Measurements from ENCODE around the gene TANGO2. TPM values are rescaled to one million over a fixed set of nuclear protein-coding genes. Genes with fewer than 3 reads are reported as not detected.

The TANGO2 gene
- total RNA-seq, 1 donor from 2014 or later: 17.4 TPM

DNA sequence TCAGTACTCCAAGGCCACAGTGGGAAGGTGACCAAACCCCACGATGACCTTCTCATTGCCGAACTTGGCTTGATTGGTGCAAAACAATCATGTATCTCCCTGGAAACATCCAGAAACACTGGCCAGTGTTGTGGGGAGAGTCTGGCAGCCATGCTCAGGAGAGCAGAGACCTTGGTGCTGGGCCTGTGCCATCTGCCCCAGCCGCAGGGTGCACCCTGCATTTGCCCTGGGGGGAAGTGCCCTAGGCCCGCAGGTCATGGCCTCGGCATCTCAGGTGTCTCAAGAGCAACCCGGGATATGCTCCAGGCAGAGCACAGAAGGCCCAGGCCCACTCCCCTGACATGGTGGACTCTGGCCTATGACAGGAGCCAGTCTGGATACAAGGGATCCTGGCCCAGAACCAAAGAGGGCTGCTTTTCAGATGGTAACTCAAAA is 28.0 kb upstream of the TANGO2 start:
- Mint-ChIP-seq H3K9me3 (no peaks in the 10 kb centered on the region), H3K27me3 (no peaks in the 10 kb centered on the region), H3K27ac (no peak overlapping the region), H3K36me3 (no peaks in the 10 kb centered on the region), H3K4me3 (no peak overlapping the region), H3K4me1 (ENCODE audit: unreplicated experiment) (peaks cover 4% of the 10 kb centered on the region)
- DNase-seq (ENCODE audit: extremely low spot score, unreplicated experiment): no peak
- TF ChIP-seq, protein P1, sequence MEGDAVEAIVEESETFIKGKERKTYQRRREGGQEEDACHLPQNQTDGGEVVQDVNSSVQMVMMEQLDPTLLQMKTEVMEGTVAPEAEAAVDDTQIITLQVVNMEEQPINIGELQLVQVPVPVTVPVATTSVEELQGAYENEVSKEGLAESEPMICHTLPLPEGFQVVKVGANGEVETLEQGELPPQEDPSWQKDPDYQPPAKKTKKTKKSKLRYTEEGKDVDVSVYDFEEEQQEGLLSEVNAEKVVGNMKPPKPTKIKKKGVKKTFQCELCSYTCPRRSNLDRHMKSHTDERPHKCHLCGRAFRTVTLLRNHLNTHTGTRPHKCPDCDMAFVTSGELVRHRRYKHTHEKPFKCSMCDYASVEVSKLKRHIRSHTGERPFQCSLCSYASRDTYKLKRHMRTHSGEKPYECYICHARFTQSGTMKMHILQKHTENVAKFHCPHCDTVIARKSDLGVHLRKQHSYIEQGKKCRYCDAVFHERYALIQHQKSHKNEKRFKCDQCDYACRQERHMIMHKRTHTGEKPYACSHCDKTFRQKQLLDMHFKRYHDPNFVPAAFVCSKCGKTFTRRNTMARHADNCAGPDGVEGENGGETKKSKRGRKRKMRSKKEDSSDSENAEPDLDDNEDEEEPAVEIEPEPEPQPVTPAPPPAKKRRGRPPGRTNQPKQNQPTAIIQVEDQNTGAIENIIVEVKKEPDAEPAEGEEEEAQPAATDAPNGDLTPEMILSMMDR (conservative IDR thresholded peaks at IDR 0.05): no peak

DNA sequence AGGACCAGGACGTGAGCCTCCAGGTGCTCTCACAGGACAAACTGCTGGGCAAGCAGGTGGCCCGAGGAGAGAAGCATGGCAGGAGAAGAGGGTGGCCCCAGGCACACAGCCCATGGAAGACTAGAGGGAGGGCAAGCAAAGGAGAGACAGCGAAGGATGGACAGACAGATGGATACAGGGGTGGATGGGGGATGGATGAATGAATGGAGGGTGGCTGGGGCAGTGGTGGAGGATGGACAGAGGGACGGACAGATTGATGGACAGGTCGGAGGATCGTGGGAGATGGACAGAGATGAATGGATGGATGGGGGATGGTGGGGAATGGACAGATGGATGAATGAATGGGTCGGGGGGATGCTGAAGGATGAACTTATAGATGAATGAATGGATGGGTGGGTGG is 27.0 kb upstream of the TANGO2 start:
- peaks cover 9% of the 10 kb centered on the region for H3K4me1 Mint-ChIP-seq (ENCODE audit: unreplicated experiment)
- H3K9me3 Mint-ChIP-seq: no peaks in the 10 kb centered on the region
- H3K4me3 Mint-ChIP-seq: no peak overlapping the region
- no peak for DNase-seq (ENCODE audit: extremely low spot score, unreplicated experiment)
- no peak overlapping the region for H3K27ac Mint-ChIP-seq
- TF ChIP-seq, protein P1 (conservative IDR thresholded peaks at IDR 0.05): no peak
- no peaks in the 10 kb centered on the region for H3K36me3 Mint-ChIP-seq
- H3K27me3 Mint-ChIP-seq: no peaks in the 10 kb centered on the region

DNA sequence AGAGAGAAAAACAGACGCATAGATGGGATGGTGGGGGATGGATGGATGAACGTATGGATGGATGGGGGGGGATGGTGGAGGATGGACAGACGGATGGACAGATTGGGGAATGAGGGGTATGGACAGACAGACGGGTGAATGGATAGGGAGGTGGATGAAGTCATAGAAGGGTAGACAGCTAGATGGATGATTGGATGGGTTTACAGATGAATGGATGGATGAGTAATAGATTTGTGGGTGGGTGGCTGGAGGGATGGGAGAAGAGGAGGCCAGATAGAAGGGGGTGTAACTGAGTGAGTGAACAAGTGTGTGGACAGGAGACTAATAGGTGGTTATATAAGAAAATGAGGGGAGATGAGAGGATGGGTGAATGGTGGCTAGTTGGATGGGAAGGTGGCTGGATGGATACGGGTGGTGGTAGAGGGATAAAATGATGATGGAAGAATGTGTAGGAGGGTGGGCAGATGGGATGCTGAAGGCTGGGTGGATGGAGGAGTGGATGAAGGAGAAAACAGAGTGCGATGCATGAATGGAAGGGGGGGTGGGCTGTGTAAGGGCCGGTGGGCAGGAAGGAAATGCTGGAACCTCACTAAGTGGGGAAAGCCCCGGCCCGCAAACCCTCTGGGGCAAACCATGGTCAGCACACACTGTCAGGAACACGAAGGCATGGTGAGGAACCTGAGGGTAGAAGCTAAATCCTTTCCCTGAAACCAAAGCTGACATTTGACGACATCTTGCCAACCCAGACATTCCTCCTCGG is 25.9 kb upstream of the TANGO2 start:
- TF ChIP-seq, protein P1 (conservative IDR thresholded peaks at IDR 0.05): no peak
- no peak overlapping the region for H3K4me3 Mint-ChIP-seq
- no peak for DNase-seq (ENCODE audit: extremely low spot score, unreplicated experiment)
- H3K36me3 Mint-ChIP-seq: no peaks in the 10 kb centered on the region
- H3K4me1 Mint-ChIP-seq (ENCODE audit: unreplicated experiment): peaks cover 9% of the 10 kb centered on the region
- H3K27ac Mint-ChIP-seq: no peak overlapping the region
- H3K9me3 Mint-ChIP-seq: no peaks in the 10 kb centered on the region
- H3K27me3 Mint-ChIP-seq: no peaks in the 10 kb centered on the region

DNA sequence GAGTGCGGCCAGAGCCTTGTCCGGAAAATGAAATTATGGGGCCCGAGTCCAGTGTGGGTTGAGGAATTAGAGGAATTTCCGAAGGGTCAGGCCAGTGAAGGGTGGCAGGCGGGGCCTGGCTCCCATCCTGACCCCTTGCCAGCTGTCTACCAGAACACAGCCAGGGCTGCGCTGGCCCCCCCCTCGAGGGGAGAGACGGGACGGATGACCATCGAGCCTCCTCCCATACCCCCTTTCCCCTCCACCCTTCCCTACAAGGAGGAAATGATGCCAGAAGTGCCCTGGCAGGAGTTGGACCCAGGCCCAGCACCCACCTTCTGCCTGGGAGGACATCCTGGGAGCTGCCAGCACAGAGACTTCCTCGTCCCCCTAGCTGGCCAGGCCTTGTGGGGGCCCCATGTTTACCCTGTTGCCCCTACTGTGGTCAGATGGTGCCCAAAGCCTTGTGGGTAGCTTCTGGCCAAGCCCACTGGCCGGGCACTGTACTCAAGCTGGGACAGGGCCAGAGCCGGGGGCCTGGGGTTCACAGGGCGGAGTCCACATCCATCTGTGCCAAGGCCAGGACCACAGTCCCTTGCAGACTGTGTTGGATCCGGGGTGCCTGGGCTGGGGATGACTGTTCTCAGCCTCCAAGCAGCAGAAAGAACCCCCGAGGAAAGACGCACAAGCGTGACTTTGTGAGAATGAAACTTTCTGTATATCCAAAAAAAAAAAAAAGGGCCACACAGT is 25.1 kb upstream of the TANGO2 start:
- no peak overlapping the region for H3K4me3 Mint-ChIP-seq
- H3K9me3 Mint-ChIP-seq: no peaks in the 10 kb centered on the region
- no peaks in the 10 kb centered on the region for H3K27me3 Mint-ChIP-seq
- H3K4me1 Mint-ChIP-seq (ENCODE audit: unreplicated experiment): peaks cover 12% of the 10 kb centered on the region
- TF ChIP-seq, protein P1 (conservative IDR thresholded peaks at IDR 0.05): no peak
- H3K27ac Mint-ChIP-seq: no peak overlapping the region
- DNase-seq (ENCODE audit: extremely low spot score, unreplicated experiment): no peak
- no peaks in the 10 kb centered on the region for H3K36me3 Mint-ChIP-seq

DNA sequence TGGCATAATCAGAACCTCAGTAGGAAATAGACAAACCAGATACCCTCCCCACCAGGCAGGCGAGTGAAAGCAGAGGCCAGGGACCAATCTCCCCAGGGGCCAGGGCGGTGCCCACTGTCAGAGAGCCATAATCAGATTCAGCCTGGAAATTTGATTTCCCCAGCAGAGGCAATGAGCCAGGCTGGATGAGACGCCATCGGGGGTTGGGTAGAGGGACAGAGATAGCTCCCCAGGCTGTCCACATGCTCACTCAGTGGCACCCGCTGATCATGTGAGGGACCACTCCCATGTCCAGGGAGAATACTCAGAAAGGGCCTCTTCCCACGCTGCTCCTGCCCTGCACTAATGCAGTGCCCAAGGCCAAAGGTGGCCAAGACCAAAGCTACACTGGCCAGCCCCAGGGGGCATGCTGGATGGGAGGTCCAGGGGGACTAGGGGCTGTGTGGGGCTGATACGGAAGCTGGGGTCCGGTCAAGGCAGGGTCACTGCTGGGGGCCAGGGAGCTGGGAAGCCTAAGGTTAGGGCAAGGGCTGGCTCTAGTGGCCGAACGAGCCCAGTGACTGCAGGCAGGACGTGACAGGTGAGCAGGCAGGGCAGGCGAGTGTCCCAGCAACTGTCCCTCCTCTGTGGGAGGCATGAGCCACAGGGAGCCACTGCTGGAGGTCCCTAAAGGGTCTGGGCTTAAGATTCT is 24.1 kb upstream of the TANGO2 start:
- TF ChIP-seq, protein P1 (conservative IDR thresholded peaks at IDR 0.05): no peak
- Mint-ChIP-seq H3K4me3 (no peak overlapping the region), H3K4me1 (ENCODE audit: unreplicated experiment) (peaks cover 16% of the 10 kb centered on the region), H3K27me3 (no peaks in the 10 kb centered on the region), H3K36me3 (no peaks in the 10 kb centered on the region), H3K9me3 (no peaks in the 10 kb centered on the region), H3K27ac (no peak overlapping the region)
- no peak for DNase-seq (ENCODE audit: extremely low spot score, unreplicated experiment)
